Upper lobe of right lung (tissue), 1 donor: ENCODE measurements around the gene PLK1. TPM values are rescaled to one million over a fixed set of nuclear protein-coding genes. Genes with fewer than 3 reads are reported as not detected.
A peak's percentile ranks its signal among the peaks of the same experiment; 100 is the strongest.
"Not testable (repeated sequence)": the region's sequence is repeated elsewhere in the genome, so short reads cannot be mapped to it uniquely, and the experiment has no call there.

Experiments used
- ATAC-seq: fragments of 200-7000 bp; cut with Tn5 transposase; one replicate; pipeline ENCODE4 v1.9.1; 2020; ENCODE audit warnings: mild to moderate bottlenecking, moderate library complexity
- DNase-seq: peaks from one replicate; pipeline ENCODE4 v3.0.0-alpha.2; 2020
- H3K27ac ChIP-seq: fragments of 200-600 bp; one replicate; pipeline ENCODE4 v1.8.0; 2022
- H3K27me3 ChIP-seq: fragments of 200-600 bp; one replicate; pipeline ENCODE4 v1.8.0; 2022; ENCODE audit warnings: mild to moderate bottlenecking
- H3K36me3 ChIP-seq: fragments of 200-600 bp; one replicate; pipeline ENCODE4 v1.8.0; 2022
- H3K4me1 ChIP-seq: fragments of 200-600 bp; one replicate; pipeline ENCODE4 v1.8.0; 2022
- H3K4me3 ChIP-seq: fragments of 200-600 bp; one replicate; pipeline ENCODE4 v1.8.0; 2022; ENCODE audit warnings: mild to moderate bottlenecking
- H3K9me3 ChIP-seq: fragments of 200-600 bp; one replicate; pipeline ENCODE4 v1.8.0; 2022
- intact Hi-C: fragments of 100-400 bp; cut with DNase I; formaldehyde crosslinking; loops from one replicate; pipeline ENCODE4 v1.11.0; 2022
- total RNA-seq: library from RNA; stranded (reverse); fragmentation: NEBNext Ultra II Directional; extraction: Animal tissue kit (Norgen Biotek cat#: 25700); gene quantifications from one replicate; pipeline ENCODE4 v1.2.1, GENCODE V29; 2021
- TF ChIP-seq, protein P1 (sequence below): fragments of 200-600 bp; IDR thresholded peaks from one replicate; pipeline ENCODE4 v1.8.0; 2022; ENCODE audit warnings: antibody characterized with exemption
- donor health status: DM: no; HTN: yes; CAD: no; lungs with severe emphysema.

Gene PLK1
- total RNA-seq, 1 donor from 2014 or later, result 1.8 TPM

DNA sequence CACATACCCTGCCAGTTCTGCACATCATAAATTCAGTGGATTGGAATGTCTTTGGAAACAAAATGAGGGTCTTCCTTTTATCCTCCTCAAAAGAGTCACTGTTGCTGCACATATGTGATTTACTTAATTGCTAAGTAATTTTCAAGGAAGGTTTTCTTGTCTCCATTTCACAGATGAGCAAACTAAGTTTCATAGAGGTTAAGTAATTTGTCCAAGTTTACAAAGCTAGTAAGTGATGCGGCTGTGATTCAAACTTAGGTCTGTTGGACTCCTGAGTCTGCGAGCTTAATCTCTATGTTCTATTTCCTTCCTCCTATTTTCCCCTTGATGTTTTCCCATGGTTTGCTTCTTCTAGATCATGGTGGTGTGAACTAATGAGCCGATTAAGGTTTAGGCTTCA is 48.0 kb downstream of the PLK1 start:
- no peak for ATAC-seq
- Histone ChIP-seq H3K36me3 (no peaks in the 10 kb centered on the region), H3K4me1 (no peaks in the 10 kb centered on the region), H3K4me3 (no peak overlapping the region), H3K9me3 (no peaks in the 10 kb centered on the region), H3K27me3 (no peaks in the 10 kb centered on the region), H3K27ac (no peak overlapping the region)
- TF ChIP-seq, protein P1, sequence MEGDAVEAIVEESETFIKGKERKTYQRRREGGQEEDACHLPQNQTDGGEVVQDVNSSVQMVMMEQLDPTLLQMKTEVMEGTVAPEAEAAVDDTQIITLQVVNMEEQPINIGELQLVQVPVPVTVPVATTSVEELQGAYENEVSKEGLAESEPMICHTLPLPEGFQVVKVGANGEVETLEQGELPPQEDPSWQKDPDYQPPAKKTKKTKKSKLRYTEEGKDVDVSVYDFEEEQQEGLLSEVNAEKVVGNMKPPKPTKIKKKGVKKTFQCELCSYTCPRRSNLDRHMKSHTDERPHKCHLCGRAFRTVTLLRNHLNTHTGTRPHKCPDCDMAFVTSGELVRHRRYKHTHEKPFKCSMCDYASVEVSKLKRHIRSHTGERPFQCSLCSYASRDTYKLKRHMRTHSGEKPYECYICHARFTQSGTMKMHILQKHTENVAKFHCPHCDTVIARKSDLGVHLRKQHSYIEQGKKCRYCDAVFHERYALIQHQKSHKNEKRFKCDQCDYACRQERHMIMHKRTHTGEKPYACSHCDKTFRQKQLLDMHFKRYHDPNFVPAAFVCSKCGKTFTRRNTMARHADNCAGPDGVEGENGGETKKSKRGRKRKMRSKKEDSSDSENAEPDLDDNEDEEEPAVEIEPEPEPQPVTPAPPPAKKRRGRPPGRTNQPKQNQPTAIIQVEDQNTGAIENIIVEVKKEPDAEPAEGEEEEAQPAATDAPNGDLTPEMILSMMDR, result no peak
- no peak for DNase-seq
- intact Hi-C loops, result no loop called here

DNA sequence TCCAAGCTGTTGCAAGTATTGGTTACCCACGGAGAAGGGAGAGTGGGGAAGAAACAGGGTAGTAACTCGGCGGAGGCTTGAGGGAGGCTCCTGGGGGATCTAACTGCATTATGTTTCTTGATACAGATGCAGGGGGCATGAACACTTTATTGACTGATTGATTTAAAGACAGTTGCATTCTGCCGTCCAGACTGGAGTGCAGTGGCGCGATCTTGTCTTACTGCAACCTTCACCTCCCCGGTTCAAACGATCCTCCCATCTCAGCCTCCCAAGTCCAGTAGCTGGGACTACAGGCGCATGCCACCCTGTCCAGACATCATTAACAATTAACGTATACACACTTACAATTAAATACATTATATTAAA is 49.4 kb downstream of the PLK1 start:
- no peak for DNase-seq
- TF ChIP-seq, protein P1, result no peak
- Histone ChIP-seq H3K9me3 (no peaks in the 10 kb centered on the region), H3K4me3 (no peak overlapping the region), H3K27ac (no peak overlapping the region), H3K4me1 (no peaks in the 10 kb centered on the region), H3K27me3 (no peaks in the 10 kb centered on the region), H3K36me3 (no peaks in the 10 kb centered on the region)
- intact Hi-C loops, result no loop called here
- ATAC-seq, result no peak

DNA sequence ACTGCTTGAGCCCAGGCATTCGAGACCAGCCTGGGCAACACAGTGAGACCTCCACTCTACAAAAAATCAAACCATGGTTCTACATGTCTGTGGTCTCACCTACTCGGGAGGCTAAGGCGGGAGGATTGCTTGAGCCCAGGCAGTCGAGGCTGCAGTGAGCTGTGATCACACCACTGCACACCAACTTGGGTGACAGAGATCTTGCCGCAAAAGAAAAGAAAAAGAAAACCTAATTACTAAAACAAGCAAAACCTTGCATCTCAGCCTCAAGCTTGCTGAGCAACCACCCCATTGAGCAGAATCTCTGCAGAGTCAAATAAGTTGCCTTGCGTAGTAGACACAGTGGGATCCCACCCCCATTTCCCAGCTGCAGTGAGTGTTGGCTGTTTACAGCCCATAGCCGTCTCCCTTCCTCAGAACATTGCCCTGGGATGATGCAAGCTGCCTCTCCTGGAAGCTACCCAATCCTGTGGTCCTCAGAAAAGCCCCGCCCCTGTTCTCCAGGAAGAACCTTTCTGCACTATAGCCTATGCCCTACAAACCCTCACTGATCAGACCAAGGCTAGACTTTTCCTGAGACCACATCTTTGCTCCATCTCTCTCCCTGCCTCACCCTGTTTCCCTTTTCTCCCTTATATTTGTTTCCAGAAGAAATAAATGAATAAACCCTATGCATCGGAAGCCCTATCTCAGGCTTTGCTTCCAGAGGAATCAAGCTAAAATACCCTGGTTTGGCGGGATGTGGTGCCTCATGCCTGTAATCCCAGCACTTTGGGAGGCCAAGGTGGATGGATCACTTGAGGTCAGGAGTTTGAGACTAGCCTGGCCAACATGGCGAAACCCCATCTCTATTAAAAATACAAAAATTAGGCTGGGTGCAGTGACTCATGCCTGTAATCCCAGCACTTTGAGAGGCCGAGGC is 51.1 kb downstream of the PLK1 start:
- no peaks in the 10 kb centered on the region for H3K27me3 ChIP-seq
- intact Hi-C loops, result no loop called here
- H3K9me3 ChIP-seq, result no peaks in the 10 kb centered on the region
- DNase-seq, result no peak
- no peak overlapping the region for H3K27ac ChIP-seq
- H3K4me3 ChIP-seq, result no peak overlapping the region
- TF ChIP-seq, protein P1, result no peak
- no peaks in the 10 kb centered on the region for H3K4me1 ChIP-seq
- H3K36me3 ChIP-seq, result no peaks in the 10 kb centered on the region
- ATAC-seq, result peak; percentile 81

DNA sequence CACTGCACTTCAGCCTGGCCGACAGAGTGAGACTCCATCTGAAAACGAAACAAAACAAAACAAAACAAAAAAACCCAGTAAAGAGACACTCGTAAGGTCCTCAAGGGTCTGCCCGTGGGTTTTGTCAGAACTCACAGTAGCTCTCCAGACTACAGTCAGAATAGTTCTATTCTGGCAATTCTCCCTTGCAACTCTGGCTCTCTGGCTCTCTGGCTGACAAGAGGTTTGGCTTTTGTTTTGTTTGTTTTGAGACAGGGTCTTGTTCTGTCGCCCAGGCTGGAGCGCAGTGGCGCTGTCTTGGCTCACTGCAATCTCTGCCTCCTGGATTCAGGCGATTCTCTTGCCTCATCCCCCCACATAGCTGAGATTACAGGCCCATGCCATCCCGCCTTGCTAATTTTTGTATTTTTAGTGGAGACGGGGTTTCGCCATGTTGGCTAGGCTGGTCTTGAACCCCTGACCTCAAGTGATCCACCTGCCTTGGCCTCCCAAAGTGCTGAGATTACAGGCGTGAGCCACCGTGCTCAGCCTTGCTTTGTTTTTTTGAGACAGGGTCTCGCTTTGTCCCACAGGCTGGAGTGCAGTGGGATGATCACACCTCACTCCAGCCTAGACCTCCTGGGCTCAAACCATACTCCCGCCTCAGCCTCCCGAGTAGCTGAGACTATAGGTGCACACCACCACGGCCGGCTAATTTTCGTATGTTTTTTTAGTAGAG is 55.6 kb downstream of the PLK1 start:
- intact Hi-C loops, result no loop called here
- Histone ChIP-seq H3K4me3 (no peak overlapping the region), H3K27ac (no peak overlapping the region), H3K9me3 (no peaks in the 10 kb centered on the region), H3K4me1 (no peaks in the 10 kb centered on the region), H3K36me3 (no peaks in the 10 kb centered on the region), H3K27me3 (no peaks in the 10 kb centered on the region)
- DNase-seq, result no peak
- no peak for ATAC-seq
- TF ChIP-seq, protein P1, result no peak

DNA sequence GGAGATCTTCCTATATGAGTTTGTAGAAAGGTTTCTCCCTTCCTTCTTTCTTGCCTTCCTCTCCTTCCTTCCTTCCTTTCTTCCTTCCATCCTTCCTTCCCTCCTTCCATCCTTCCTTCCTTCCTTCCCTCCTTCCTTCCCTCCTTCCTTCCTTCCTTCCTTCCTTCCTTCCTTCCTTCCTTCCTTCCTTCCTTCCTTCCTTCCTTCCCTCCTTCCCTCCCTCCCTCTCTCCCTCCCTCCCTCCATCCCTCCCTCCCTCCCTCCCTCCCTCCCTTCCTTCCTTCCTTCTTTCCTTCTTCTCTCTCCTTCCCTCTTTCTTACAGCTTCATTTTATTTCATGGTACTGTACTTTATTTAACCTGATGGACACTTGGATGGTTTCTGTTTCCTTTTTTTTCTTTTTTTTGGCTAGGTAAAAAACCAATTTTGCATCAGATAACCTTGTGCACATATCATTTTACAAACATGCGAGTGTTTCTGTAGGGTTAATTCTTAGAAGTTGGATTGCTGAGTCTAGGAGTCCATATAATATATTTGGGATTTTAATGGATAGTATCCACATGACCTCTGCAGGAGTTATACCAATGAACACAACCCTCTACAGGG is 58.8 kb downstream of the PLK1 start:
- H3K9me3 ChIP-seq, H3K4me1 ChIP-seq, ATAC-seq, H3K36me3 ChIP-seq, H3K27me3 ChIP-seq, intact Hi-C loops, H3K27ac ChIP-seq, H3K4me3 ChIP-seq, DNase-seq: not testable (repeated sequence)

DNA sequence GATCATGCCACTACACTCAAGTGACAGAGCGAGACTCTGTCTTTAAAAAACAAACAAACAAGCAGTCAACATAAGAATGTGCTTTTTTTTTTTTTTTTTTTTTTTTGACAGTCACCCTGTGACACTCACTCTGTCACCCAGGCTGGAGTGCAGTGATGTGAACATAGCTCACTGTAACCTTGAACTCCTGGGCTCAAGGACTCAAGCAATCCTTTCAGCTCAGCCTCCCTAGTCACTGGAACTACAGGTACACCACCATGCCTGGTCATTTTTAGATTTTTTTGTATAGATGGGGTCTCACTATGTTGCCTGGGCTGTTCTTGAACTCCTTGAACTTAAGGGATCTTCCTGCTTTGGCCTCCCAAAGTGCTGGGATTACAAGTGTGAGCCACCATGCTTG is 60.8 kb downstream of the PLK1 start:
- intact Hi-C loops, result no loop called here
- H3K4me1 ChIP-seq, result no peaks in the 10 kb centered on the region
- DNase-seq (no peak), ATAC-seq (no peak)
- no peaks in the 10 kb centered on the region for H3K9me3 ChIP-seq
- H3K27me3 ChIP-seq, result peaks cover 3% of the 10 kb centered on the region
- TF ChIP-seq, protein P1, result no peak
- no peaks in the 10 kb centered on the region for H3K36me3 ChIP-seq
- H3K4me3 ChIP-seq, result no peak overlapping the region
- no peak overlapping the region for H3K27ac ChIP-seq
